Spleen (tissue), 11 donors: ENCODE measurements around the gene HBD. TPM values are rescaled to one million over a fixed set of nuclear protein-coding genes. Genes with fewer than 3 reads are reported as not detected.

Experiments
- DNase-seq: peaks from one replicate; pipeline ENCODE4 v3.0.0-alpha.2; 2020
- H3K27ac ChIP-seq, 8 donors: fragments of 200-600 bp; sonication (generic) in 7 of 8; 1 replicate in 4 of 8; 2 replicates in 4 of 8; pipeline versions ENCODE4 v1.5.0 to v1.8.0; 2016 to 2021; ENCODE audit warnings: inconsistent platforms in 4 of 8, mild to moderate bottlenecking in 4 of 8, moderate library complexity in 1 of 8
- H3K27me3 ChIP-seq, 7 donors: fragments of 200-600 bp; sonication (generic) in 6 of 7; replicated peaks in 1 of 7; 1 replicate in 4 of 7; 2 replicates in 3 of 7; pipeline versions ENCODE4 v1.5.0 to v1.8.0; 2016 to 2021; ENCODE audit warnings: inconsistent platforms in 3 of 7, mild to moderate bottlenecking in 1 of 7
- H3K36me3 ChIP-seq, 6 donors: fragments of 200-600 bp; sonication (generic) in 5 of 6; 1 replicate in 4 of 6; 2 replicates in 2 of 6; pipeline versions ENCODE4 v1.5.0 to v1.8.0; 2016 to 2021; ENCODE audit warnings: inconsistent platforms in 2 of 6
- H3K4me1 ChIP-seq, 6 donors: fragments of 200-600 bp; sonication (generic) in 5 of 6; 1 replicate in 3 of 6; 2 replicates in 3 of 6; pipeline versions ENCODE4 v1.5.0 to v1.8.0; 2016 to 2021; ENCODE audit warnings: inconsistent platforms in 3 of 6
- H3K4me3 ChIP-seq, 8 donors: fragments of 200-600 bp; sonication (generic) in 7 of 8; 1 replicate in 4 of 8; 2 replicates in 4 of 8; pipeline versions ENCODE4 v1.5.0 to v1.8.0; 2016 to 2021; ENCODE audit warnings: inconsistent platforms in 4 of 8, mild to moderate bottlenecking in 4 of 8, moderate library complexity in 2 of 8
- H3K9me3 ChIP-seq, 8 donors: fragments of 200-600 bp; sonication (generic) in 7 of 8; 1 replicate in 4 of 8; 2 replicates in 4 of 8; pipeline versions ENCODE4 v1.5.0 to v1.8.0; 2016 to 2021; ENCODE audit warnings: inconsistent platforms in 4 of 8
- CTCF ChIP-seq, 11 experiments: fragments of 200-600 bp in 7 of 11; fragments of 450-650 bp in 4 of 11; sonication (generic) in 4 of 11; IDR thresholded peaks in 8 of 11; conservative IDR thresholded peaks in 3 of 11; 1 replicate in 7 of 11; 2 replicates in 4 of 11; pipeline versions ENCODE4 v1.4.0 to v1.8.0; 2016 to 2021; ENCODE audit warnings: antibody characterized with exemption in 11 of 11, inconsistent platforms in 4 of 11, mild to moderate bottlenecking in 1 of 11
- POLR2A ChIP-seq, 3 donors: fragments of 450-650 bp; IDR thresholded peaks; one replicate each; pipeline ENCODE4 v1.5.1; 2017; ENCODE audit warnings: antibody characterized with exemption in 3 of 3, mild to moderate bottlenecking in 1 of 3
- POLR2AphosphoS5 ChIP-seq, 3 donors: sonication (generic); formaldehyde crosslinking; IDR thresholded peaks; one replicate each; pipeline ENCODE4 v1.5.1; 2017; ENCODE audit warnings: antibody characterized with exemption in 3 of 3
- WGBS, 5 donors: extraction: QIAGEN DNeasy Blood & Tissue Kit in 3 of 5; methylation state at CpG; one replicate each; pipeline versions ENCODE4 v1.1.5 to v1.1.7; 2013 to 2018; 5-methylcytosine and 5-hydroxymethylcytosine counted together
- intact Hi-C: fragments of 100-400 bp; cut with DNase I; formaldehyde crosslinking; loops from one replicate; pipeline ENCODE4 v1.15.0; 2023; ENCODE audit warnings: low total_unique reads
- polyA plus RNA-seq, 3 donors: library from polyadenylated mRNA; stranded (reverse); fragments of 200-250 nt; gene quantifications; one replicate each; pipeline ENCODE4 v1.2.1, GENCODE V29; 2013
- total RNA-seq, 7 donors: library from RNA; depleted of rRNA in 3 of 7; stranded (reverse); fragments of >200 nt in 3 of 7; fragmentation: NEBNext Ultra II Directional in 4 of 7; extraction: Animal tissue kit (Norgen Biotek cat#: 25700) in 4 of 7; gene quantifications; one replicate each; pipeline versions ENCODE4 v1.1.0 to v1.2.1, GENCODE V29; 2016 to 2021
- donor health status: healthy with polysubstance abuse.
- donor health status: DM: no; HTN: no; CAD: no; lungs with moderate emphysema.
- donor health status: DM: no; HTN: no; CAD: no.
- donor health status: Bipolar disorder and iron deficiency.
- donor health status: healthy.
- donor health status: DM: no; HTN: no; CAD: no.
- donor health status: DM: yes; HTN: yes; CAD: no.

The HBD gene
- total and polyA plus RNA-seq, 10 donors, result 1.0 to 327 (median 10.6) TPM

GRCh38 chr11:5204787-5205186, 29.5 kb downstream of the HBD start:
- no peak overlapping the region for H3K4me3 ChIP-seq
- DNase-seq, result no peak
- H3K36me3 ChIP-seq, result no peaks in the 10 kb centered on the region
- no peaks in the 10 kb centered on the region for H3K4me1 ChIP-seq
- no peaks in the 10 kb centered on the region for H3K27me3 ChIP-seq
- intact Hi-C loops, result no loop called here
- WGBS, 5 donors, result 34 to 54% (median 45%) methylated on average over 1 of the region's 1 CpG
- no peaks in the 10 kb centered on the region for H3K9me3 ChIP-seq
- no peak for TF ChIP-seq POLR2A (IDR thresholded peaks at IDR 0.05)
- TF ChIP-seq POLR2AphosphoS5 (IDR thresholded peaks at IDR 0.05), result no peak
- TF ChIP-seq CTCF (IDR thresholded peaks at IDR 0.05 in 8 of 11, conservative IDR thresholded peaks at IDR 0.05 in 3 of 11), result peak in 3 of 11 experiments; percentile 9 to 30 (median 15)
- H3K27ac ChIP-seq, result no peak overlapping the region

DNA sequence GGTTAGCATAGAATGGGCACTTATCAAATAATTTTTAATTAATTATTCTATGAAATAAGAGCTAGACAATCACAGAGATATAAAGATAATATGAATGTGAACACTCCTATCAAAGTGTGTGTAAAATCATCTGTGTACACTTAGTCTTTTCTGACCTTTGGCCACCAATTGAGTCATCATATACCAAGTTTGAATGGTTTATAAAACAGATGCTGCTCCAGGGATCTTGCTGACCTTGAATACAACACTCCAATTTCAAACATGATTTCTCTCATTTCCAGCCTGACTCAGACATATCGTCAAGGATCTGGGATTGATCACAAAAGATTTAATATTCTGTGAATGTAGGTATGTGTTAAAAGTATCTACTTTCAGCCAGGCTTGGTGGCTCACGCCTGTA, 30.9 kb downstream of the HBD start:
- Histone ChIP-seq H3K27me3 (no peaks in the 10 kb centered on the region), H3K4me3 (no peak overlapping the region), H3K9me3 (no peaks in the 10 kb centered on the region), H3K36me3 (no peaks in the 10 kb centered on the region), H3K27ac (no peak overlapping the region), H3K4me1 (no peaks in the 10 kb centered on the region)
- intact Hi-C loops, result no loop called here
- DNase-seq, result no peak
- WGBS, 5 donors, result 79 to 88% (median 86%) methylated on average over 2 of the region's 2 CpGs
- TF ChIP-seq CTCF (IDR thresholded peaks at IDR 0.05 in 8 of 11, conservative IDR thresholded peaks at IDR 0.05 in 3 of 11), result no peak
- TF ChIP-seq POLR2AphosphoS5 (IDR thresholded peaks at IDR 0.05), result no peak
- no peak for TF ChIP-seq POLR2A (IDR thresholded peaks at IDR 0.05)

- intact Hi-C loops, result no loop called here
- no peak within 1 kb of the TSS for H3K27ac ChIP-seq
- 53 to 76% (median 61%) methylated on average over 1 of the region's 1 CpG for WGBS, 5 donors
- H3K4me3 ChIP-seq, result no peak within 1 kb of the TSS
- H3K36me3 ChIP-seq, result no peaks in the 10 kb centered on the region
- H3K27me3 ChIP-seq, result no peaks in the 10 kb centered on the region
- H3K4me1 ChIP-seq, result no peaks in the 10 kb centered on the region
- DNase-seq, result no peak
- no peak for TF ChIP-seq POLR2AphosphoS5 (IDR thresholded peaks at IDR 0.05)
- no peak for TF ChIP-seq POLR2A (IDR thresholded peaks at IDR 0.05)
- no peak for TF ChIP-seq CTCF (IDR thresholded peaks at IDR 0.05 in 8 of 11, conservative IDR thresholded peaks at IDR 0.05 in 3 of 11)
- no peaks in the 10 kb centered on the region for H3K9me3 ChIP-seq
Measured at GRCh38 chr11:5200582-5200981, 33.7 kb downstream of the HBD start, which contains the start of gene OR51V1. Gene OR51V1 (minus strand): TSS chr11:5200682. CDS start chr11:5200682, 0 bp downstream.

- Histone ChIP-seq H3K27ac (no peak overlapping the region), H3K36me3 (no peaks in the 10 kb centered on the region), H3K4me1 (no peaks in the 10 kb centered on the region), H3K27me3 (no peaks in the 10 kb centered on the region), H3K9me3 (peaks cover 0 to 5% (median 2%) of the 10 kb centered on the region in 8 donors), H3K4me3 (no peak overlapping the region)
- TF ChIP-seq CTCF (IDR thresholded peaks at IDR 0.05 in 8 of 11, conservative IDR thresholded peaks at IDR 0.05 in 3 of 11), result no peak
- no peak for TF ChIP-seq POLR2AphosphoS5 (IDR thresholded peaks at IDR 0.05)
- TF ChIP-seq POLR2A (IDR thresholded peaks at IDR 0.05), result no peak
- intact Hi-C loops, result no loop called here
- no peak for DNase-seq
Measured at GRCh38 chr11:5198285-5198684, 36.0 kb downstream of the HBD start.
